ENCODE measurements around the gene ZBTB42.
A peak's percentile ranks its signal among the peaks of the same experiment; 100 is the strongest.

The ZBTB42 gene

GRCh38 chr14:104765517-104765916 lies 35.4 kb upstream of the ZBTB42 start:
- no peak for DNase-seq (ENCODE audit: low read depth)
- no peak overlapping the region for H3K4me3 ChIP-seq (ENCODE audit: low read depth, low read length)
- no peak for TF ChIP-seq CTCF (IDR thresholded peaks at IDR 0.05; ENCODE audit: control insufficient read depth, extremely low read depth, insufficient read depth)

GRCh38 chr14:104766256-104766862 lies 34.5 kb upstream of the ZBTB42 start:
- no peak for DNase-seq (ENCODE audit: low read depth)
- no peak overlapping the region for H3K4me3 ChIP-seq (ENCODE audit: low read depth, low read length)
- TF ChIP-seq CTCF (IDR thresholded peaks at IDR 0.05; ENCODE audit: control insufficient read depth, extremely low read depth, insufficient read depth) = no peak

- H3K4me3 ChIP-seq (ENCODE audit: low read depth, low read length) = no peak overlapping the region
- TF ChIP-seq CTCF (IDR thresholded peaks at IDR 0.05; ENCODE audit: control insufficient read depth, extremely low read depth, insufficient read depth) = no peak
- no peak for DNase-seq (ENCODE audit: low read depth)
Observed at GRCh38 chr14:104766863-104767633, 33.9 kb upstream of the ZBTB42 start.

GRCh38 chr14:104767634-104767918 lies 33.3 kb upstream of the ZBTB42 start:
- TF ChIP-seq CTCF (IDR thresholded peaks at IDR 0.05; ENCODE audit: control insufficient read depth, extremely low read depth, insufficient read depth) = no peak
- no peak overlapping the region for H3K4me3 ChIP-seq (ENCODE audit: low read depth, low read length)
- DNase-seq (ENCODE audit: low read depth) = no peak

- no peak overlapping the region for H3K4me3 ChIP-seq (ENCODE audit: low read depth, low read length)
- TF ChIP-seq CTCF (IDR thresholded peaks at IDR 0.05; ENCODE audit: control insufficient read depth, extremely low read depth, insufficient read depth) = peak; percentile 98
- DNase-seq (ENCODE audit: low read depth) = no peak
Observed at GRCh38 chr14:104768437-104769323, 32.2 kb upstream of the ZBTB42 start.

- H3K4me3 ChIP-seq (ENCODE audit: low read depth, low read length) = no peak overlapping the region
- no peak for TF ChIP-seq CTCF (IDR thresholded peaks at IDR 0.05; ENCODE audit: control insufficient read depth, extremely low read depth, insufficient read depth)
- no peak for DNase-seq (ENCODE audit: low read depth)
Observed at GRCh38 chr14:104769324-104770071, 31.4 kb upstream of the ZBTB42 start.

Data from LNCaP clone FGC (cell line).